GM23338 (cell line): ENCODE data around the gene MPIG6B. TPM values are rescaled to one million over a fixed set of nuclear protein-coding genes. Genes with fewer than 3 reads are reported as not detected.

Experiments
- ATAC-seq: fragments of 200-7000 bp; cut with Tn5 transposase; 3 replicates; pipeline ENCODE4 v1.9.1; 2020
- DNase-seq: peaks from one replicate; pipeline ENCODE4 v3.0.0-alpha.2; 2015; ENCODE audit warnings: low spot score
- H2AFZ ChIP-seq: fragments of 200-600 bp; sonication (generic); 2 replicates; pipeline ENCODE4 v1.8.0; 2016; ENCODE audit warnings: antibody characterized with exemption, mild to moderate bottlenecking, moderate library complexity
- H3F3A ChIP-seq: fragments of 200-600 bp; sonication (generic); replicated peaks from 2 replicates; pipeline ENCODE4 v1.8.0; 2017; ENCODE audit warnings: antibody characterized with exemption, mixed run types, low read depth
- H3K27ac ChIP-seq: fragments of 200-600 bp; sonication (generic); 2 replicates; pipeline ENCODE4 v1.6.1; 2016; ENCODE audit warnings: low read depth
- H3K27me3 ChIP-seq: fragments of 200-600 bp; sonication (generic); 2 replicates; pipeline ENCODE4 v1.8.0; 2016; ENCODE audit warnings: mild to moderate bottlenecking, mixed run types, moderate library complexity; ENCODE audit not compliant: insufficient read depth
- H3K36me3 ChIP-seq: fragments of 200-600 bp; sonication (generic); 2 replicates; pipeline ENCODE4 v1.8.0; 2016; ENCODE audit warnings: mild to moderate bottlenecking; ENCODE audit not compliant: insufficient read depth
- H3K4me1 ChIP-seq: fragments of 200-600 bp; sonication (generic); 2 replicates; pipeline ENCODE4 v1.8.0; 2016; ENCODE audit warnings: mild to moderate bottlenecking, moderate library complexity; ENCODE audit not compliant: insufficient read depth
- H3K4me2 ChIP-seq: fragments of 200-600 bp; sonication (generic); 2 replicates; pipeline ENCODE4 v1.7.1; 2017; ENCODE audit warnings: mixed run types
- H3K4me3 ChIP-seq: fragments of 200-600 bp; sonication (generic); 2 replicates; pipeline ENCODE4 v1.6.1; 2016; ENCODE audit warnings: mixed run types
- H3K79me2 ChIP-seq: fragments of 200-600 bp; sonication (generic); replicated peaks from 2 replicates; pipeline ENCODE4 v1.8.0; 2017; ENCODE audit warnings: mild to moderate bottlenecking; ENCODE audit not compliant: insufficient read depth
- H3K9me2 ChIP-seq: fragments of 200-600 bp; sonication (generic); 2 replicates; pipeline ENCODE4 v1.8.0; 2017; ENCODE audit not compliant: insufficient read depth
- H4K20me1 ChIP-seq: fragments of 200-600 bp; sonication (generic); replicated peaks from 2 replicates; pipeline ENCODE4 v1.8.0; 2017; ENCODE audit warnings: mild to moderate bottlenecking; ENCODE audit not compliant: insufficient read depth
- H3K27ac Mint-ChIP-seq: 2 replicates; pipeline ENCODE4 v1.8.0; 2020; ENCODE audit warnings: inconsistent platforms, mild to moderate bottlenecking, moderate library complexity, mixed read lengths
- H3K27me3 Mint-ChIP-seq: 3 replicates; pipeline ENCODE4 v1.8.0; 2022; ENCODE audit warnings: low read depth, mild to moderate bottlenecking, moderate library complexity, mixed read lengths, inconsistent platforms; ENCODE audit not compliant: insufficient read depth, poor library complexity
- H3K36me3 Mint-ChIP-seq: 3 replicates; pipeline ENCODE4 v1.8.0; 2021; ENCODE audit warnings: low read depth, mild to moderate bottlenecking, inconsistent platforms, moderate library complexity, mixed read lengths
- H3K4me1 Mint-ChIP-seq: 3 replicates; pipeline ENCODE4 v1.8.0; 2020; ENCODE audit warnings: mild to moderate bottlenecking, inconsistent platforms, mixed read lengths
- H3K4me3 Mint-ChIP-seq: 3 replicates; pipeline ENCODE4 v1.8.0; 2021; ENCODE audit warnings: moderate library complexity, mild to moderate bottlenecking, inconsistent platforms, mixed read lengths
- H3K9me3 Mint-ChIP-seq: 3 replicates; pipeline ENCODE4 v1.8.0; 2020; ENCODE audit warnings: moderate library complexity, mild to moderate bottlenecking, inconsistent platforms, mixed read lengths
- CREB1 ChIP-seq: fragments of 250-450 bp; sonication (Bioruptor Pico); IDR thresholded peaks from 2 replicates; pipeline ENCODE4 v1.5.0; 2020; ENCODE audit warnings: low read depth, mild to moderate bottlenecking, moderate library complexity
- EZH2 ChIP-seq: fragments of 200-600 bp; sonication (generic); IDR thresholded peaks from one replicate; pipeline ENCODE4 v1.8.0; 2017; ENCODE audit warnings: antibody characterized with exemption, mild to moderate bottlenecking, low read depth; ENCODE audit not compliant: unreplicated experiment
- EZH2phosphoT487 ChIP-seq: fragments of 200-600 bp; sonication (generic); IDR thresholded peaks from one replicate; pipeline ENCODE4 v1.8.1; 2018; ENCODE audit warnings: antibody characterized with exemption; ENCODE audit not compliant: unreplicated experiment
- JUNB ChIP-seq: IDR thresholded peaks from one replicate; pipeline ENCODE4 v1.6.1; 2016; ENCODE audit warnings: antibody characterized with exemption; ENCODE audit not compliant: unreplicated experiment
- NANOG ChIP-seq: IDR thresholded peaks from 2 replicates; pipeline ENCODE4 v1.6.1; 2016; ENCODE audit warnings: antibody characterized with exemption, borderline replicate concordance
- POLR2AphosphoS5 ChIP-seq: IDR thresholded peaks from 2 replicates; pipeline ENCODE4 v1.6.1; 2016; ENCODE audit warnings: antibody characterized with exemption, low read depth
- STAT1 ChIP-seq: IDR thresholded peaks from one replicate; pipeline ENCODE4 v1.6.1; 2016; ENCODE audit warnings: antibody characterized with exemption; ENCODE audit not compliant: unreplicated experiment
- ZNF114 ChIP-seq: fragments of 250-450 bp; sonication (Bioruptor Pico); IDR thresholded peaks from 2 replicates; pipeline ENCODE4 v1.5.0; 2020; ENCODE audit warnings: mild to moderate bottlenecking, moderate library complexity
- ZNF331 ChIP-seq: fragments of 250-450 bp; sonication (Bioruptor Pico); IDR thresholded peaks from 2 replicates; pipeline ENCODE4 v1.5.0; 2020; ENCODE audit warnings: low read depth, mild to moderate bottlenecking, moderate library complexity
- polyA plus RNA-seq: library from polyadenylated mRNA; unstranded; fragments of >200 nt; fragmentation: Nextera tagmentation; extraction: Ambion mirVana; gene quantifications from 2 replicates; pipeline ENCODE4 v1.2.1, GENCODE V29; 2016
- total RNA-seq: library from RNA; depleted of rRNA; stranded (reverse); fragments of >200 nt; shearing (Covaris generic); gene quantifications from 2 replicates; pipeline ENCODE4 v1.2.3, GENCODE V29; 2014
- TF ChIP-seq, protein P1 (sequence below), 2 experiments: fragments of 200-600 bp in 1 of 2; sonication (generic) in 1 of 2; conservative IDR thresholded peaks; 2 replicates each; pipeline versions ENCODE4 v1.5.1 to v1.6.1; 2016 to 2017; ENCODE audit warnings: antibody characterized with exemption in 2 of 2, low read depth in 2 of 2, mild to moderate bottlenecking in 2 of 2, moderate library complexity in 1 of 2
- TF ChIP-seq, protein P2 (sequence below): IDR thresholded peaks from one replicate; pipeline ENCODE4 v1.6.1; 2018; ENCODE audit warnings: antibody characterized with exemption; ENCODE audit not compliant: unreplicated experiment
- TF ChIP-seq, protein P3 (sequence below): IDR thresholded peaks from 2 replicates; pipeline ENCODE4 v1.6.1; 2016; ENCODE audit warnings: antibody characterized with exemption
- TF ChIP-seq, protein P4 (sequence below): fragments of 250-450 bp; sonication (Bioruptor Pico); IDR thresholded peaks from 2 replicates; pipeline ENCODE4 v1.5.0; 2020; ENCODE audit warnings: mild to moderate bottlenecking, moderate library complexity

Gene MPIG6B
- total and polyA plus RNA-seq, 2 experiments from 2014 or later = 0.13 TPM; not detected in 1

DNA sequence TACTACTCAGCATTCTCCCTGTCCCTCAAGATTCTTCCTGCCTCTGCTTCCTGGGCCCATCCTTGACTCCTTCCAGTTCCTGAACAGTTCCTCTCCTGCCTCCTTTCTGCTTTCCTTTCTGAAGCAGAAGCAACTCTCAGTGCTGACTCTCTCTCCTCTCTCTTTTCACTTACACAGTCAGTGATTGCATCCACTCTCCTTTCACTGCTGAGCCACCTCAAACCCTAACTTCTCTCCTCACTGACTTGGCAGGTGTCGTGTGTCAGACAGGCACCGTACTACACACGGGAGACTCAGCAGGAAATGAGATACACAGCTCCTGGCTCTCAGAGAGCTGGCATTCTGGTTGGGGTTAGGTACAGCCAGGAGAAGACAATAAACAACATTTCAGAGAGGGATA, 25.6 kb upstream of the MPIG6B start:
- peaks cover 14% of the 10 kb centered on the region for H3K79me2 ChIP-seq
- Mint-ChIP-seq H3K4me1 (peaks cover 8% of the 10 kb centered on the region), H3K4me3 (no peak overlapping the region), H3K27ac (no peak overlapping the region), H3K27me3 (peaks cover 5% of the 10 kb centered on the region), H3K9me3 (no peaks in the 10 kb centered on the region), H3K36me3 (peaks cover 21% of the 10 kb centered on the region)
- no peaks in the 10 kb centered on the region for H3K9me2 ChIP-seq
- TF ChIP-seq EZH2phosphoT487 = no peak
- no peak for TF ChIP-seq ZNF114 (CRISPR knock-in tag)
- TF ChIP-seq, protein P1, sequence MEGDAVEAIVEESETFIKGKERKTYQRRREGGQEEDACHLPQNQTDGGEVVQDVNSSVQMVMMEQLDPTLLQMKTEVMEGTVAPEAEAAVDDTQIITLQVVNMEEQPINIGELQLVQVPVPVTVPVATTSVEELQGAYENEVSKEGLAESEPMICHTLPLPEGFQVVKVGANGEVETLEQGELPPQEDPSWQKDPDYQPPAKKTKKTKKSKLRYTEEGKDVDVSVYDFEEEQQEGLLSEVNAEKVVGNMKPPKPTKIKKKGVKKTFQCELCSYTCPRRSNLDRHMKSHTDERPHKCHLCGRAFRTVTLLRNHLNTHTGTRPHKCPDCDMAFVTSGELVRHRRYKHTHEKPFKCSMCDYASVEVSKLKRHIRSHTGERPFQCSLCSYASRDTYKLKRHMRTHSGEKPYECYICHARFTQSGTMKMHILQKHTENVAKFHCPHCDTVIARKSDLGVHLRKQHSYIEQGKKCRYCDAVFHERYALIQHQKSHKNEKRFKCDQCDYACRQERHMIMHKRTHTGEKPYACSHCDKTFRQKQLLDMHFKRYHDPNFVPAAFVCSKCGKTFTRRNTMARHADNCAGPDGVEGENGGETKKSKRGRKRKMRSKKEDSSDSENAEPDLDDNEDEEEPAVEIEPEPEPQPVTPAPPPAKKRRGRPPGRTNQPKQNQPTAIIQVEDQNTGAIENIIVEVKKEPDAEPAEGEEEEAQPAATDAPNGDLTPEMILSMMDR (conservative IDR thresholded peaks at IDR 0.05; ENCODE audit: low read depth in 2 of 2) = no peak
- TF ChIP-seq JUNB = no peak
- no peak for TF ChIP-seq EZH2
- TF ChIP-seq NANOG = no peak
- no peak for TF ChIP-seq STAT1
- no peak for TF ChIP-seq CREB1 (CRISPR knock-in tag)
- TF ChIP-seq, protein P2, sequence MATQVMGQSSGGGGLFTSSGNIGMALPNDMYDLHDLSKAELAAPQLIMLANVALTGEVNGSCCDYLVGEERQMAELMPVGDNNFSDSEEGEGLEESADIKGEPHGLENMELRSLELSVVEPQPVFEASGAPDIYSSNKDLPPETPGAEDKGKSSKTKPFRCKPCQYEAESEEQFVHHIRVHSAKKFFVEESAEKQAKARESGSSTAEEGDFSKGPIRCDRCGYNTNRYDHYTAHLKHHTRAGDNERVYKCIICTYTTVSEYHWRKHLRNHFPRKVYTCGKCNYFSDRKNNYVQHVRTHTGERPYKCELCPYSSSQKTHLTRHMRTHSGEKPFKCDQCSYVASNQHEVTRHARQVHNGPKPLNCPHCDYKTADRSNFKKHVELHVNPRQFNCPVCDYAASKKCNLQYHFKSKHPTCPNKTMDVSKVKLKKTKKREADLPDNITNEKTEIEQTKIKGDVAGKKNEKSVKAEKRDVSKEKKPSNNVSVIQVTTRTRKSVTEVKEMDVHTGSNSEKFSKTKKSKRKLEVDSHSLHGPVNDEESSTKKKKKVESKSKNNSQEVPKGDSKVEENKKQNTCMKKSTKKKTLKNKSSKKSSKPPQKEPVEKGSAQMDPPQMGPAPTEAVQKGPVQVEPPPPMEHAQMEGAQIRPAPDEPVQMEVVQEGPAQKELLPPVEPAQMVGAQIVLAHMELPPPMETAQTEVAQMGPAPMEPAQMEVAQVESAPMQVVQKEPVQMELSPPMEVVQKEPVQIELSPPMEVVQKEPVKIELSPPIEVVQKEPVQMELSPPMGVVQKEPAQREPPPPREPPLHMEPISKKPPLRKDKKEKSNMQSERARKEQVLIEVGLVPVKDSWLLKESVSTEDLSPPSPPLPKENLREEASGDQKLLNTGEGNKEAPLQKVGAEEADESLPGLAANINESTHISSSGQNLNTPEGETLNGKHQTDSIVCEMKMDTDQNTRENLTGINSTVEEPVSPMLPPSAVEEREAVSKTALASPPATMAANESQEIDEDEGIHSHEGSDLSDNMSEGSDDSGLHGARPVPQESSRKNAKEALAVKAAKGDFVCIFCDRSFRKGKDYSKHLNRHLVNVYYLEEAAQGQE = no peak
- no peak for TF ChIP-seq ZNF331
- TF ChIP-seq, protein P3, sequence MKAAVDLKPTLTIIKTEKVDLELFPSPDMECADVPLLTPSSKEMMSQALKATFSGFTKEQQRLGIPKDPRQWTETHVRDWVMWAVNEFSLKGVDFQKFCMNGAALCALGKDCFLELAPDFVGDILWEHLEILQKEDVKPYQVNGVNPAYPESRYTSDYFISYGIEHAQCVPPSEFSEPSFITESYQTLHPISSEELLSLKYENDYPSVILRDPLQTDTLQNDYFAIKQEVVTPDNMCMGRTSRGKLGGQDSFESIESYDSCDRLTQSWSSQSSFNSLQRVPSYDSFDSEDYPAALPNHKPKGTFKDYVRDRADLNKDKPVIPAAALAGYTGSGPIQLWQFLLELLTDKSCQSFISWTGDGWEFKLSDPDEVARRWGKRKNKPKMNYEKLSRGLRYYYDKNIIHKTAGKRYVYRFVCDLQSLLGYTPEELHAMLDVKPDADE = no peak
- TF ChIP-seq POLR2AphosphoS5 = no peak
- TF ChIP-seq, protein P4, sequence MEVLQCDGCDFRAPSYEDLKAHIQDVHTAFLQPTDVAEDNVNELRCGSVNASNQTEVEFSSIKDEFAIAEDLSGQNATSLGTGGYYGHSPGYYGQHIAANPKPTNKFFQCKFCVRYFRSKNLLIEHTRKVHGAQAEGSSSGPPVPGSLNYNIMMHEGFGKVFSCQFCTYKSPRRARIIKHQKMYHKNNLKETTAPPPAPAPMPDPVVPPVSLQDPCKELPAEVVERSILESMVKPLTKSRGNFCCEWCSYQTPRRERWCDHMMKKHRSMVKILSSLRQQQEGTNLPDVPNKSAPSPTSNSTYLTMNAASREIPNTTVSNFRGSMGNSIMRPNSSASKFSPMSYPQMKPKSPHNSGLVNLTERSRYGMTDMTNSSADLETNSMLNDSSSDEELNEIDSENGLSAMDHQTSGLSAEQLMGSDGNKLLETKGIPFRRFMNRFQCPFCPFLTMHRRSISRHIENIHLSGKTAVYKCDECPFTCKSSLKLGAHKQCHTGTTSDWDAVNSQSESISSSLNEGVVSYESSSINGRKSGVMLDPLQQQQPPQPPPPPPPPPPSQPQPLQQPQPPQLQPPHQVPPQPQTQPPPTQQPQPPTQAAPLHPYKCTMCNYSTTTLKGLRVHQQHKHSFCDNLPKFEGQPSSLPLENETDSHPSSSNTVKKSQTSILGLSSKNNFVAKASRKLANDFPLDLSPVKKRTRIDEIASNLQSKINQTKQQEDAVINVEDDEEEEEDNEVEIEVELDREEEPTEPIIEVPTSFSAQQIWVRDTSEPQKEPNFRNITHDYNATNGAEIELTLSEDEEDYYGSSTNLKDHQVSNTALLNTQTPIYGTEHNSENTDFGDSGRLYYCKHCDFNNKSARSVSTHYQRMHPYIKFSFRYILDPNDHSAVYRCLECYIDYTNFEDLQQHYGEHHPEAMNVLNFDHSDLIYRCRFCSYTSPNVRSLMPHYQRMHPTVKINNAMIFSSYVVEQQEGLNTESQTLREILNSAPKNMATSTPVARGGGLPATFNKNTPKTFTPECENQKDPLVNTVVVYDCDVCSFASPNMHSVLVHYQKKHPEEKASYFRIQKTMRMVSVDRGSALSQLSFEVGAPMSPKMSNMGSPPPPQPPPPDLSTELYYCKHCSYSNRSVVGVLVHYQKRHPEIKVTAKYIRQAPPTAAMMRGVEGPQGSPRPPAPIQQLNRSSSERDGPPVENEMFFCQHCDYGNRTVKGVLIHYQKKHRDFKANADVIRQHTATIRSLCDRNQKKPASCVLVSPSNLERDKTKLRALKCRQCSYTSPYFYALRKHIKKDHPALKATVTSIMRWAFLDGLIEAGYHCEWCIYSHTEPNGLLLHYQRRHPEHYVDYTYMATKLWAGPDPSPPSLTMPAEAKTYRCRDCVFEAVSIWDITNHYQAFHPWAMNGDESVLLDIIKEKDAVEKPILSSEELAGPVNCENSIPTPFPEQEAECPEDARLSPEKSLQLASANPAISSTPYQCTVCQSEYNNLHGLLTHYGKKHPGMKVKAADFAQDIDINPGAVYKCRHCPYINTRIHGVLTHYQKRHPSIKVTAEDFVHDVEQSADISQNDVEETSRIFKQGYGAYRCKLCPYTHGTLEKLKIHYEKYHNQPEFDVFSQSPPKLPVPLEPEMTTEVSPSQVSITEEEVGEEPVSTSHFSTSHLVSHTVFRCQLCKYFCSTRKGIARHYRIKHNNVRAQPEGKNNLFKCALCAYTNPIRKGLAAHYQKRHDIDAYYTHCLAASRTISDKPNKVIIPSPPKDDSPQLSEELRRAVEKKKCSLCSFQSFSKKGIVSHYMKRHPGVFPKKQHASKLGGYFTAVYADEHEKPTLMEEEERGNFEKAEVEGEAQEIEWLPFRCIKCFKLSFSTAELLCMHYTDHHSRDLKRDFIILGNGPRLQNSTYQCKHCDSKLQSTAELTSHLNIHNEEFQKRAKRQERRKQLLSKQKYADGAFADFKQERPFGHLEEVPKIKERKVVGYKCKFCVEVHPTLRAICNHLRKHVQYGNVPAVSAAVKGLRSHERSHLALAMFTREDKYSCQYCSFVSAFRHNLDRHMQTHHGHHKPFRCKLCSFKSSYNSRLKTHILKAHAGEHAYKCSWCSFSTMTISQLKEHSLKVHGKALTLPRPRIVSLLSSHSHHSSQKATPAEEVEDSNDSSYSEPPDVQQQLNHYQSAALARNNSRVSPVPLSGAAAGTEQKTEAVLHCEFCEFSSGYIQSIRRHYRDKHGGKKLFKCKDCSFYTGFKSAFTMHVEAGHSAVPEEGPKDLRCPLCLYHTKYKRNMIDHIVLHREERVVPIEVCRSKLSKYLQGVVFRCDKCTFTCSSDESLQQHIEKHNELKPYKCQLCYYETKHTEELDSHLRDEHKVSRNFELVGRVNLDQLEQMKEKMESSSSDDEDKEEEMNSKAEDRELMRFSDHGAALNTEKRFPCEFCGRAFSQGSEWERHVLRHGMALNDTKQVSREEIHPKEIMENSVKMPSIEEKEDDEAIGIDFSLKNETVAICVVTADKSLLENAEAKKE (CRISPR knock-in tag) = no peak
- H3K27me3 ChIP-seq = no peaks in the 10 kb centered on the region
- H2AFZ ChIP-seq = no peak overlapping the region
- no peak for DNase-seq
- H3K4me1 ChIP-seq = peaks cover 5% of the 10 kb centered on the region; the same call in 1 of the 2 replicates
- H3K36me3 ChIP-seq = peaks cover 6% of the 10 kb centered on the region; the same call in 1 of the 2 replicates
- no peak overlapping the region for H3K4me2 ChIP-seq
- no peak overlapping the region for H3K4me3 ChIP-seq
- H3K27ac ChIP-seq = no peak overlapping the region
- peaks cover 3% of the 10 kb centered on the region; the same call in 1 of the 2 replicates for H3F3A ChIP-seq
- ATAC-seq = no peak
- H4K20me1 ChIP-seq = peaks cover 3% of the 10 kb centered on the region; the same call in 1 of the 2 replicates
